ENCODE data around the gene KCTD11. TPM values are rescaled to one million over a fixed set of nuclear protein-coding genes. Genes with fewer than 3 reads are reported as not detected.

KCTD11 gene
- total and polyA plus RNA-seq, 10 of the 15 experiments (the other 5 are each of a cell fraction or from before 2014, with no cell fraction given): 0.05 to 7.3 (median 2.9) TPM

GRCh38 chr17:7370853-7371252 is 18.9 kb downstream of the KCTD11 start:
- no TSS peak for BruUV-seq (replicated peaks)
- no peak overlapping the region for H3K27ac ChIP-seq (ENCODE audit: control insufficient read depth, insufficient read depth)
- H3K36me3 ChIP-seq (ENCODE audit: control insufficient read depth in 2 of 2, insufficient read depth in 2 of 2, low read length in 1 of 2): no peaks in the 10 kb centered on the region
- H3K9ac ChIP-seq (ENCODE audit: control insufficient read depth, insufficient read depth, low read length): no peak overlapping the region
- H3K4me2 ChIP-seq (ENCODE audit: control insufficient read depth, insufficient read depth): no peak overlapping the region
- no peaks in the 10 kb centered on the region for H4K20me1 ChIP-seq (ENCODE audit: control insufficient read depth, insufficient read depth)
- no peaks in the 10 kb centered on the region for H3K4me1 ChIP-seq (ENCODE audit: control insufficient read depth, insufficient read depth, low read length)
- H3K4me3 ChIP-seq: no peak overlapping the region
- no peaks in the 10 kb centered on the region for H3K79me2 ChIP-seq (ENCODE audit: control insufficient read depth, insufficient read depth, low read length)
- ChIA-PET CTCF (interaction anchor here (0.6 to 1.9 kb wide), 6 partner anchors 15 to 287 kb away, joined by 3 to 6 read pairs (median 4); partner anchors contain the start of genes TMEM102 and TMEM95), SMC1A (ENCODE audit: uncharacterized antibody, unreplicated experiment) (no interaction called here), POLR2A (interaction anchor here (0.6 kb wide), 1 partner anchor 16 kb away, joined by 4 read pairs; no protein-coding TSS in a partner anchor), RAD21 (ENCODE audit: unreplicated experiment) (interaction anchor here (0.6 kb wide), 1 partner anchor 224 kb away, joined by 3 read pairs; no protein-coding TSS in a partner anchor)
- H3K27me3 ChIP-seq (replicated peaks in 1 of 2; ENCODE audit: control insufficient read depth in 2 of 2, insufficient read depth in 2 of 2, low read length in 1 of 2): no peaks in the 10 kb centered on the region
- in situ Hi-C loops (cut with MboI) (no loop called here), intact Hi-C loops (cut with micrococcal nuclease; ENCODE audit: unreplicated experiment) (no loop called here)
- H3K9me3 ChIP-seq (replicated peaks; ENCODE audit: control insufficient read depth, insufficient read depth, low read length): no peaks in the 10 kb centered on the region
- no peak overlapping the region for H2AFZ ChIP-seq (ENCODE audit: control insufficient read depth, low read depth, low read length)
- DNase-seq (ENCODE audit: low read depth, low spot score) (no peak), FAIRE-seq (no peak), ATAC-seq (no peak)
- 47% methylated on average over 4 of the region's 4 CpGs for WGBS (ENCODE audit: insufficient coverage, insufficient replicate concordance, low lambda C conversion rate, missing lambda C conversion rate)
- TF ChIP-seq REST (IDR thresholded peaks at IDR 0.05; ENCODE audit: low read depth, low read length) (no peak), PRDM15 (CRISPR knock-in tag; IDR thresholded peaks at IDR 0.05) (no peak), E2F8 (IDR thresholded peaks at IDR 0.05; ENCODE audit: low read depth, partially characterized antibody) (no peak), IKZF2 (IDR thresholded peaks at IDR 0.05) (no peak), ZNF274 (IDR thresholded peaks at IDR 0.05; ENCODE audit: insufficient read depth, insufficient read length) (no peak), ZNF592 (IDR thresholded peaks at IDR 0.05) (no peak)

Data from GM12878 (cell line).